Epidermal melanocyte (primary cell): ENCODE results near the gene ARHGAP4.

Source experiments
- DNase-seq: peaks from one replicate; pipeline ENCODE4 v3.0.0; 2011; ENCODE audit warnings: low spot score; ENCODE audit not compliant: insufficient read length

ARHGAP4 gene

GRCh38 chrX:153927922-153928760, 2.1 kb upstream of the ARHGAP4 start:
- DNase-seq = peak; percentile 96

GRCh38 chrX:153927672-153927921, 1.5 kb upstream of the ARHGAP4 start:
- DNase-seq = no peak

DNA sequence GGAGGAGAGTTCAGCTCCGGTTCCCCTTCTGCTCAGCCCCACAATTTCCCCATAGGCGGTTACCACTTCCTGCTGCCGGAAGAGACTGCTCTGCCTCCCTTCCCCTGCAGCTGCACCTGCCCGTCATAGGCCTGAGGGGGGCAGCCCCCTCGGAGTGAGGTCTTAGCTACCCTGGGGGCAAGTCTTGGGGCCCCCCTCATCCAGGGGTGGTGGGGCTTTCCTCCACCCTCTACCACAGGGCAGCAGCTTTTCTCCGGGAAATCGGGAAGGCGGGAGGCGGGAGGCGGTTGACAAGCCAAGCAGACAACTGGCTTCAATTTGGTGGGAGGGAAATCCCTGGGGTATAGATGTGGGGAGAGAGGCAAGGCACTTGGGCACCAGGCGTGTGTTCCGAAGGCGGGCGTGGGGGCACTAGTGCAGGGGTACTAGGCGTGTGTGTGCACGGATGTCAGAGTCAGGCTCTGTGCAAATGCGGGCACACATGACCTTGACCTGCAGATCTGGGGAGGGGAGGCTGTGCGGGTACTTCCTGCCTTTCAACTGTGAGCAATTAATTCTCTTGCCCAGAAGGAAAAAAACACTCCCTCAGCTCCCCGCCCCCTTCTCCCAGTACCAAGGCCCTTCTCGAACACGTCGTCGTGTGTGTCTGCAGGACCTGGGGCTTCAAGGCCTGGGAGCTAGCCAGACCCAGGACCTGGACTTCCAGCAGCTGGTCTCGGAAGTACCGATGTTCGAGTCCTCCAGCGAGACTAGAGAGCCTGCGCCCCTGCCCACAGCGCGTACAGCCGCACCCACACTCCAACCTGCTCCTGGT, 1.0 kb upstream of the ARHGAP4 start:
- no peak for DNase-seq

- no peak for DNase-seq
These were observed 441 bp upstream of the ARHGAP4 start for GRCh38 chrX:153926552-153926857.

DNA sequence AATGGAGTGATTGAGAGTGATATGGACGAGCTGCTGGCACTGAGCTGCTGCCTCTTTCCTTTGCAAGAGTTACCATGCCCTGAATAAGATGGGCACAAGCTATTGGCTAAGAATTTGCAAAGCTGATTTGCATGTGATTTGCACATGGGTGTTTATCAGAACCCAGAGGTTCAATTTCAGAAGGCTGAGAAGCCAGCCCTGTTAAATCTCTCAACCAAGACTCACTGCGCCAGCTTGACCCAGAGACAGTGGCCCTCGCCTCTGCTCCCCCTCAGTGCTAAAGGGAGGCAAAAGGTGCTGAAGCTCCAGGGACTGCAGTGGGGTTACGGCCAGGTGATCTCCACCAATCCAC, 701 bp downstream of the ARHGAP4 start:
- no peak for DNase-seq

DNA sequence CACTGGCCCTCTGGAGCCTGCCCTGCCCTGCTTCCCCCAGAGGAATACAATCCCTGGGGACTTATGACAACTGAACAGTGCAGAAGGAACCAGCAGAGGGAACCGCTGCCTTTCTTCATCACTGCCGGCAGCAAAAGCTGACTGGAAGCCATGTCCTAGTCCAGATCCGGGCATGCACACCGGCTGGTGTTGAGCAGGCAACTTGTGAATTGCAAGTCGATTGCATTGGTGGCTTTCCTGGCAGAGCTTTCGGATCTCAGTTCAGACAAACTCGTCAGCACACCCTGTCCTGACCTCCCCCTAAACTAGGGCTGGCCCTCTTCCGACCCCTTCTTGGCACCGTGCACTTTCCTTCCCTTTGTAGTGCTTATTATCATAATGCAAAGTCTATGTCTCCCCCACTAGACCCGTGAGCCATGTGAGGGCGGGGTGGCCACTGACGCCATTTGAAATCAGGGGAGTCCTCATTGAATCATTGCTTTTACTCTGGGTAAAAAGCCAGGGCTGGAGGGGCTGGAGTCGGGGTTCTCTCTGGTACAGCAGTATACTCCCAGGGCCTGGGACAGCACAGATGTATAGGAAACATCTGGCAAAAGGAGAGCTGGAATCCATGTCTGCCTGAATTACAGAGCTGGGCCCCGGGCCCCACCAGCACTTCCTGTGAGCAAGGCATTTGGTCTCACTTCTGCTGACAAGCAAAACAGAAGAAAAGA, 1.8 kb downstream of the ARHGAP4 start:
- DNase-seq = peak; percentile 28

GRCh38 chrX:153922932-153923857, 2.9 kb downstream of the ARHGAP4 start:
- DNase-seq = peak; percentile 34

GRCh38 chrX:153921511-153922446, 4.3 kb downstream of the ARHGAP4 start:
- no peak for DNase-seq

GRCh38 chrX:153921070-153921469, 5.0 kb downstream of the ARHGAP4 start:
- no peak for DNase-seq

GRCh38 chrX:153920546-153920945, 5.5 kb downstream of the ARHGAP4 start:
- DNase-seq = no peak

DNA sequence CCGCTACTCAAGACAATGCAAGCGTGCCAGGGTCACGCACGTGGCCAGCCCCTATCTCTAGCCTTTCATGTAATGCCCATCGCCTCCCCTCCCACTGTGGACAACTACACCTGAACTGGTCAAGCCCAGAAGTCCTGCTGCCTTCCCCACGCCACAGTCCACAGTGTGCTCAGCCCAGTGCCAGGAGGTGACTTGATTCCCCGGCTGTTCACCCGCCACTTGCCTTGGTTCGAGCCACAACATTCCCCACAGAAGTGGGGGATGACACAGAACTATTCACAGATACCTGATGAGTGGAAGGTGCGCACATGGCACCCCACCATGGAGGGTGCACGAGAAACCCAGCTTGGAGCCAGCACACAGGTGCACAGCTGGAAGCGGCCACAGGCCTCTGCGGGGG, 6.8 kb downstream of the ARHGAP4 start:
- no peak for DNase-seq

- no peak for DNase-seq
These were observed 8.2 kb downstream of the ARHGAP4 start for GRCh38 chrX:153917869-153918268.

DNA sequence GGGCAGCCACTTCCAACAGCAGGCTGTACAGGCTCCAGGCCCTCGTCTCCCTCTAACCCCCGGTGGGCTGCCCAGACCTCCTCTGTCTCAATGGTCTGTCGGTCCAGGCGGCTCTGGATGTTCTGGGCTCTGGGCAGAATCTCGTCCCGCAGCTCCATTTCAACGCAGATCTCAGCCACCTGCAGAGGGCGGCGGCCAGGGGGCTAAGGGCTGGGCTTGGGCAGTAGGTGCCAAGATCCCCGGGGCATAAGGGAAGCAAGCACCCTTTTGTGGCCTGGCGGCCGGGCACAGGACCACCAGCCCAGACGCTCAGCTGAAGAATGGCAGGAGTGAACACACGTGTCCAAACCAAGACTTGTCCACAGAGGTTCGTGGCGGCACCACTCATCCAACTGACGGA, 12.4 kb downstream of the ARHGAP4 start:
- DNase-seq = no peak

DNA sequence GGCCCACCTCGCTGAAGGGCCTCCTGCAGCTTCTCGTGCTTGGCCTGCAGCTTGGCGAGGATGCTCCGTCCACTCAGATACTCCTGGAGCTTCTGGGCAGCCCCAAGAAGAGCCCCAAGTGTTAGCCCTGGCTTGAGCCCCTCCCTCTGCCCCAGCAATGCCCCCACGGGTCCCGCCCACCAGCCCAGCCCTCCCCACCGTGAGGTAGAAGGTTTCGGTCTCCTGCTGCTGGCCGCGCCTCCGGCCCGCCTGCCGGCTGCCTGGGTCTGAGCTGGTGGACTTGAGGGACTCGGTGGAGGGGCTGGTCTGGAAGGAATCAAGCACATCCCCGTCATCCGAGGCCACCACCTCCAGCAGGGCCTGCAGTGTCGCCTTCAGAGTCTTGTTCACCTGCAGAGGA, 12.9 kb downstream of the ARHGAP4 start:
- DNase-seq = no peak

GRCh38 chrX:153911798-153912197, 14.3 kb downstream of the ARHGAP4 start:
- no peak for DNase-seq

GRCh38 chrX:153910446-153910845, 15.6 kb downstream of the ARHGAP4 start:
- no peak for DNase-seq

- DNase-seq = no peak
These were observed 16.1 kb downstream of the ARHGAP4 start for GRCh38 chrX:153909980-153910360.

DNA sequence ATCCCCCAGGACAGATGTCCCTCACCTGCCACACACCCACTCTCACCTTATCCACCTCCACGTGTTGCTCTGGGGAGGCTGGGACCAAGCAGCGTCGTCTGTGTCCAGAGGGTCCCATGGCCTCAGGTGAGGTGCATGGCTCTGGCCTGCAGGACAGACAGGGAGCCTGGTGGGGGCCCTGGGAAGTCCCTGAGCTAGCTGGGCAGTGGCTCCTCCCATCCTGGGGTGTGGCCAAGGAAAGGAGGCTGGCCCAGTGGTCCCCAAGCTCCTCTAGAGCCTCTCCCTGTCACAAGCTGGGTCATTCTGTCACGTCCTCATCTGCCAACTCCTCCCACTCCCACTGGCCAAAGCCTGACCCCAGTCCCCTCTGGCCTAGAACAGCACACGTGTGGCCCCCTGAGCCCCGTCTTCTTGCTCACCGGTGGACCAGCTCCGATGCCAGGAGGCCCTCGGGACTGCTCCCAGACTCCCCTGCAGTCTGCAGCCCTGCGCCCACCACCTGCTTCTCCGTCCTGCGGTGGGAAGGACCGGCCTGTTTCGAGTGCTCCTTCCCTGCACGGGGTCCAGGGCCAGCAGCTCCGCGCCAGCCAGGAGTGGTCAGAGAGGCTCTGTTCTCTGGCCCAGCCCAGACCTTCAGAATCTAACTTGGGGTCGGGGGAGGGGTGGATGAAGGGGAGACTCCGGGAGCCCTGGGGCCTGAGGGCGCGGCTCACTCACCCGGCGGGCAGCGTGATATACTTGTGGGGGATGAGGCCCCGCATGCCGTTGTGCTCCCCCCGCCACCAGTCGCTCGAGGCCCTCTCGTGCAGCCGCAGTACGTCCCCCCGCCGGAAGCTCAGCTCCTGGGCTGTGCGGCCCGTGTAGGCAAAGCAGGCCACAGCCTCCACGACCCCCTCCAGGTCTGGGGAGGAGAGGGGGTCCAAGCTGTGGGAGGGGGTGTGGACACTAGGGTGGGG, 16.8 kb downstream of the ARHGAP4 start:
- DNase-seq = no peak

DNA sequence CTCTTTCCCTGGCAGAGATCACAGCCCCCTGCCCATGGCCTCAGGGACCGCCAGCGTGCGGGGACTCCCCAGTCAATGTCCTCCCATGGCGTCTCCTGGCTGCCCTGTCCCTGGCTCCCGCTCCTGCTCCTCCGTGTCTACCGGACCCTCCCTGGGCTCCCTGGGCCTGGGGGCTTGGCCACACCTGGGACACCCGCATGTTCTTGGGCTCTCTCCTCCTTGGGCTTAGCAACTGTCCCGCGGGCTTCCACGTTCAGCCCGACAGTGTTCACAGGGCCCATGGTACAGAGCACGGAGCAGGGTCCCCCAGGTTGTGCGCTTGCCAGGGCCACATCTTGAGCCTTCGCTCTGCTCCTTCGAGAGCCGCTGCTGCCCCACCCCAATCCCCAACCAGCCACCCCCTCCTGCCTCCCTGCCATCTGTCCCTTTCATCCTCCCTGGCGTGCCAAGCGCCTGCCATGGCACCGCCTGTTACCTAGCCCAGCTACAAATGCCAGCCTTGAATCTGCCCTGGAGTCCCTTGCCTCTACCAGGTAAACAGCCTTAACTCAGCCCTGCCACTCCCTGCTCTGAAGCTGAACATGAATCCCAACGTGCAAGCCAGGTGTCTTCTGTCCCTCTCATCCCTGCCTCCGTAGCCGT, 17.7 kb downstream of the ARHGAP4 start:
- DNase-seq = no peak
